HCT116 (cell line): Measurements from ENCODE around the gene DENND1A. TPM values are rescaled to one million over a fixed set of nuclear protein-coding genes. Genes with fewer than 3 reads are reported as not detected.

Source experiments
- ATAC-seq: fragments of 200-7000 bp; cut with Tn5 transposase; 2 replicates; pipeline ENCODE4 v1.9.1; 2020; ENCODE audit warnings: mild to moderate bottlenecking, moderate library complexity
- BruUV-seq: library from RNA; stranded (reverse); fragments of 400-500 nt; replicated peaks from 2 replicates; lab custom pipeline; 2021; lab: Mats Ljungman, UMichigan
- CTCF ChIA-PET: fragments of 300-600 bp; sonication (Branson Sonifier 250); formaldehyde crosslinking; loops from one replicate; lab custom pipeline; 2021; ENCODE audit warnings: antibody characterized with exemption; lab: Charles Lee
- POLR2A ChIA-PET: fragments of 300-600, 350-600 bp; sonication (Branson Sonifier 250); formaldehyde crosslinking; loops from one replicate; lab custom pipeline; 2021; ENCODE audit warnings: antibody characterized with exemption; lab: Charles Lee
- RAD21 ChIA-PET, 2 experiments: fragments of 300-600 bp; sonication (Branson Sonifier 250); formaldehyde crosslinking; loops; one replicate each; lab custom pipeline; 2023; ENCODE audit warnings: low total read pairs in 2 of 2; ENCODE audit not compliant: uncharacterized antibody in 2 of 2, unreplicated experiment in 2 of 2, low non-redundant PET in 1 of 2; lab: Charles Lee
- DNase-seq: peaks from one replicate; pipeline ENCODE4 v3.0.0-alpha.2; 2010; ENCODE audit warnings: low read depth, low spot score
- H2AFZ ChIP-seq: fragments of 200-600 bp; shearing (Covaris generic), sonication (generic); 2 replicates; pipeline ENCODE4 v1.6.1; 2017; ENCODE audit warnings: low read depth, mixed run types, mixed read lengths, antibody characterized with exemption, low read length; ENCODE audit not compliant: poor library complexity, severe bottlenecking
- H3K27ac ChIP-seq: 2 replicates; pipeline ENCODE4 v1.5.1; 2012; ENCODE audit warnings: low read depth, low read length
- H3K27me3 ChIP-seq: fragments of 200-600 bp; sonication (generic); 2 replicates; pipeline ENCODE4 v1.6.1; 2016; ENCODE audit warnings: mixed run types, low read length, mixed read lengths; ENCODE audit not compliant: insufficient read depth
- H3K36me3 ChIP-seq, 2 experiments: fragments of 200-500 bp in 1 of 2; fragments of 200-600 bp in 1 of 2; sonication (Bioruptor generic) in 1 of 2; sonication (generic) in 1 of 2; 2 replicates each; pipeline versions ENCODE4 v1.5.1 to v1.6.1; 2014 to 2016; ENCODE audit warnings: low read length in 2 of 2, inconsistent platforms in 1 of 2, mixed read lengths in 1 of 2, mixed run types in 1 of 2; ENCODE audit not compliant: insufficient read depth in 2 of 2, control insufficient read depth in 1 of 2
- H3K4me1 ChIP-seq, 2 experiments: fragments of 200-600 bp in 1 of 2; sonication (generic) in 1 of 2; 2 replicates each; pipeline versions ENCODE4 v1.5.1 to v1.6.1; 2012 to 2017; ENCODE audit warnings: low read length in 2 of 2, inconsistent platforms in 1 of 2, mild to moderate bottlenecking in 1 of 2, mixed read lengths in 1 of 2, mixed run types in 1 of 2, moderate library complexity in 1 of 2; ENCODE audit not compliant: insufficient read depth in 2 of 2, control insufficient read depth in 1 of 2
- H3K4me2 ChIP-seq: fragments of 200-600 bp; sonication (generic); 2 replicates; pipeline ENCODE4 v1.6.1; 2017; ENCODE audit warnings: mixed run types, low read length, mixed read lengths
- H3K4me3 ChIP-seq, 2 experiments: fragments of 200-600 bp in 1 of 2; sonication (generic) in 1 of 2; replicated peaks in 1 of 2; 2 replicates each; pipeline ENCODE4 v1.5.1; 2011 to 2016; ENCODE audit warnings: low read length in 2 of 2, control low read depth in 1 of 2, low read depth in 1 of 2, mild to moderate bottlenecking in 1 of 2, mixed read lengths in 1 of 2, mixed run types in 1 of 2
- H3K79me2 ChIP-seq: fragments of 200-600 bp; sonication (generic); 2 replicates; pipeline ENCODE4 v1.6.1; 2017; ENCODE audit warnings: mild to moderate bottlenecking, mixed run types, low read length, moderate library complexity, mixed read lengths; ENCODE audit not compliant: insufficient read depth
- H3K9ac ChIP-seq: fragments of 200-600 bp; sonication (generic); 2 replicates; pipeline ENCODE4 v1.6.1; 2016; ENCODE audit warnings: low read length, mixed read lengths
- H3K9me2 ChIP-seq: fragments of 200-600 bp; sonication (generic), shearing (Covaris generic); 2 replicates; pipeline ENCODE4 v1.6.1; 2017; ENCODE audit warnings: mixed run types, mild to moderate bottlenecking, moderate library complexity; ENCODE audit not compliant: insufficient read depth
- H3K9me3 ChIP-seq, 2 experiments: fragments of 200-500 bp in 1 of 2; fragments of 200-600 bp in 1 of 2; sonication (Bioruptor generic) in 1 of 2; sonication (generic) in 1 of 2; 2 replicates each; pipeline ENCODE4 v1.6.1; 2014 to 2017; ENCODE audit warnings: low read length in 2 of 2, mixed read lengths in 2 of 2, inconsistent platforms in 1 of 2, low read depth in 1 of 2, mild to moderate bottlenecking in 1 of 2, mixed run types in 1 of 2, moderate library complexity in 1 of 2; ENCODE audit not compliant: control insufficient read depth in 1 of 2, insufficient read depth in 1 of 2
- H4K20me1 ChIP-seq: fragments of 200-600 bp; sonication (generic), shearing (Covaris generic); 2 replicates; pipeline ENCODE4 v1.6.1; 2017; ENCODE audit warnings: mixed run types, mild to moderate bottlenecking, moderate library complexity; ENCODE audit not compliant: insufficient read depth
- ATF3 ChIP-seq: IDR thresholded peaks from 2 replicates; pipeline ENCODE4 v1.6.1; 2012
- CBX3 ChIP-seq: IDR thresholded peaks from 2 replicates; pipeline ENCODE4 v1.6.1; 2012; ENCODE audit warnings: low read depth
- CEBPB ChIP-seq: IDR thresholded peaks from 2 replicates; pipeline ENCODE4 v1.6.1; 2012; ENCODE audit warnings: low read depth
- ELF1 ChIP-seq: IDR thresholded peaks from 2 replicates; pipeline ENCODE4 v1.6.1; 2012; ENCODE audit warnings: low read depth, borderline replicate concordance
- EZH2 ChIP-seq: fragments of 200-600 bp; sonication (generic); IDR thresholded peaks from 2 replicates; pipeline ENCODE4 v1.6.1; 2017; ENCODE audit warnings: antibody characterized with exemption, mixed run types
- EZH2phosphoT487 ChIP-seq: fragments of 200-600 bp; IDR thresholded peaks from 2 replicates; pipeline ENCODE4 v1.6.1; 2018; ENCODE audit warnings: antibody characterized with exemption, borderline replicate concordance
- FOSL1 ChIP-seq: IDR thresholded peaks from 2 replicates; pipeline ENCODE4 v1.6.1; 2012; ENCODE audit warnings: low read depth
- JUND ChIP-seq: IDR thresholded peaks from 2 replicates; pipeline ENCODE4 v1.6.1; 2012
- MAX ChIP-seq: IDR thresholded peaks from 2 replicates; pipeline ENCODE4 v1.6.1; 2012
- POLR2A ChIP-seq: IDR thresholded peaks from 2 replicates; pipeline ENCODE4 v1.7.0; 2011; ENCODE audit warnings: borderline replicate concordance; ENCODE audit not compliant: insufficient read depth, insufficient read length; ENCODE audit errors: extremely low read depth
- POLR2AphosphoS5 ChIP-seq: IDR thresholded peaks from 2 replicates; pipeline ENCODE4 v1.6.1; 2011; ENCODE audit warnings: mild to moderate bottlenecking, low read depth, low read length, moderate library complexity
- RAD21 ChIP-seq: IDR thresholded peaks from 2 replicates; pipeline ENCODE4 v1.6.1; 2012; ENCODE audit warnings: low read depth, mild to moderate bottlenecking
- SIN3A ChIP-seq: IDR thresholded peaks from 2 replicates; pipeline ENCODE4 v1.6.1; 2012; ENCODE audit warnings: low read depth
- SP1 ChIP-seq: IDR thresholded peaks from 2 replicates; pipeline ENCODE4 v1.6.1; 2012; ENCODE audit warnings: low read depth
- SRF ChIP-seq: IDR thresholded peaks from 2 replicates; pipeline ENCODE4 v1.6.1; 2012; ENCODE audit warnings: low read depth
- TCF7L2 ChIP-seq: IDR thresholded peaks from 2 replicates; pipeline ENCODE4 v1.7.0; 2011; ENCODE audit warnings: borderline replicate concordance, inconsistent platforms; ENCODE audit not compliant: insufficient read depth, insufficient read length; ENCODE audit errors: extremely low read depth
- ZNF274 ChIP-seq: fragments of 200-500 bp; sonication (Bioruptor generic); IDR thresholded peaks from 2 replicates; pipeline ENCODE4 v1.6.1; 2014; ENCODE audit warnings: mild to moderate bottlenecking, low read depth, low read length, inconsistent platforms
- intact Hi-C: fragments of 100-400 bp; cut with micrococcal nuclease; formaldehyde crosslinking; loops from 2 replicates; pipeline ENCODE4 v1.10.0; 2022
- total RNA-seq: library from RNA; stranded (reverse); gene quantifications from one replicate; pipeline ENCODE4 v1.2.1, GENCODE V29; 2021; ENCODE audit not compliant: unreplicated experiment

The DENND1A gene
- total RNA-seq, 1 experiment from 2014 or later, result 33.0 TPM

- no peaks in the 10 kb centered on the region for H3K36me3 ChIP-seq
- no peak for ATAC-seq
- no peak overlapping the region for H3K27ac ChIP-seq
- no peaks in the 10 kb centered on the region for H3K4me1 ChIP-seq
- no peaks in the 10 kb centered on the region for H3K9me2 ChIP-seq
- no peak overlapping the region for H3K9ac ChIP-seq
- H3K4me3 ChIP-seq, result no peak overlapping the region
- ChIA-PET RAD21 (interaction anchor here in 1 of 2 experiments (0.6 kb wide), 1 partner anchor 131 kb away, joined by 4 read pairs; no protein-coding TSS in a partner anchor), POLR2A (no interaction called here), CTCF (no interaction called here)
- no TSS peak for BruUV-seq
- intact Hi-C loops, result no loop called here
- no peaks in the 10 kb centered on the region for H3K79me2 ChIP-seq
- H4K20me1 ChIP-seq, result no peaks in the 10 kb centered on the region
- H2AFZ ChIP-seq, result no peak overlapping the region
- H3K9me3 ChIP-seq, result no peaks in the 10 kb centered on the region
- TF ChIP-seq TCF7L2 (no peak), JUND (no peak), SP1 (no peak), SIN3A (no peak), ATF3 (no peak), POLR2AphosphoS5 (no peak), ZNF274 (no peak), RAD21 (no peak), SRF (no peak), MAX (no peak), CEBPB (no peak), POLR2A (no peak), ELF1 (no peak), FOSL1 (no peak), CBX3 (no peak), EZH2phosphoT487 (no peak), EZH2 (no peak)
- no peak overlapping the region for H3K4me2 ChIP-seq
- DNase-seq, result no peak
- no peaks in the 10 kb centered on the region for H3K27me3 ChIP-seq
These were observed 190.5 kb downstream of the DENND1A start for GRCh38 chr9:123739387-123739786.
